RWPE2 (cell line): ENCODE results near the gene SNU13.
"Not testable (repeated sequence)": the region's sequence is repeated elsewhere in the genome, so short reads cannot be mapped to it uniquely, and the experiment has no call there.

Source experiments
- ATAC-seq: fragments of 200-7000 bp; cut with Tn5 transposase; 3 replicates; pipeline ENCODE4 v1.9.1; 2021; ENCODE audit warnings: low read depth
- DNase-seq: peaks from one replicate; pipeline ENCODE4 v3.0.0-alpha.2; 2020; ENCODE audit warnings: low spot score
- H3K27ac ChIP-seq: fragments of 450-650 bp; 2 replicates; pipeline ENCODE4 v1.5.1; 2017; ENCODE audit warnings: mild to moderate bottlenecking; ENCODE audit not compliant: poor library complexity, severe bottlenecking
- H3K27me3 ChIP-seq: fragments of 250-450 bp; sonication (Bioruptor Pico); 2 replicates; pipeline ENCODE4 v1.5.1; 2021; ENCODE audit warnings: mild to moderate bottlenecking, moderate library complexity; ENCODE audit not compliant: insufficient read depth, poor library complexity, severe bottlenecking
- H3K36me3 ChIP-seq: fragments of 250-450 bp; sonication (Bioruptor Pico); 2 replicates; pipeline ENCODE4 v1.5.1; 2020; ENCODE audit warnings: low read depth, mild to moderate bottlenecking, moderate library complexity
- H3K4me1 ChIP-seq: fragments of 250-450 bp; sonication (Bioruptor Pico); 2 replicates; pipeline ENCODE4 v1.5.1; 2021; ENCODE audit warnings: mild to moderate bottlenecking, moderate library complexity; ENCODE audit not compliant: insufficient read depth, poor library complexity, severe bottlenecking
- H3K4me3 ChIP-seq: fragments of 250-450 bp; sonication (Bioruptor Pico); 2 replicates; pipeline ENCODE4 v1.5.1; 2021; ENCODE audit warnings: mild to moderate bottlenecking, moderate library complexity; ENCODE audit not compliant: severe bottlenecking
- H3K9me3 ChIP-seq: fragments of 250-450 bp; sonication (Bioruptor Pico); 2 replicates; pipeline ENCODE4 v1.5.1; 2021; ENCODE audit warnings: mild to moderate bottlenecking, moderate library complexity; ENCODE audit not compliant: severe bottlenecking
- CTCF ChIP-seq: fragments of 450-650 bp; IDR thresholded peaks from one replicate; pipeline ENCODE4 v1.5.1; 2017; ENCODE audit warnings: mild to moderate bottlenecking, moderate library complexity; ENCODE audit not compliant: poor library complexity, severe bottlenecking

SNU13 gene

DNA sequence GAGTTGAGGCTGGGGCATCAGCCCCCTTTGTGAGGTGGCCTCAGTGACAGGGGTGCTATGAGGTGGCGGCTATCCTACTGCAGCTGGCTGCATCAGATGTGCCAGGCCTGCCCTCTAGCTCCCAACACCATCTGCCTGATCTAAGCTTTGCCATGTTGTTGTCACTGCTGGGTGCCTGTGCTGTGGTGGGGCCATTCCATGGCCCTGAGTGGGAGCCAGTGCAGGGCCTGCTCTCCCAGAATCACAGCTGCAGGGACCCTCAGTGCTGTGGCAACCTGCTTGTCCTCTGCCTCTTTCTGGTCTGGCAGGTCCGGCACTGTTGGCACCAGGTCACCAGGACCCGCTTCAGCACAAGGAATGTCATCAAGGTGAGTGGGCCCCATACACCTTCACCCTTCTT, 1.8 kb upstream of the SNU13 start:
- Histone ChIP-seq H3K27ac (no peak overlapping the region), H3K4me3 (no peak overlapping the region), H3K27me3 (no peaks in the 10 kb centered on the region), H3K4me1 (peaks cover 3% of the 10 kb centered on the region), H3K9me3 (no peaks in the 10 kb centered on the region), H3K36me3 (peaks cover 4% of the 10 kb centered on the region; the same call in 1 of the 2 replicates)
- no peak for TF ChIP-seq CTCF
- no peak for DNase-seq
- ATAC-seq: no peak

DNA sequence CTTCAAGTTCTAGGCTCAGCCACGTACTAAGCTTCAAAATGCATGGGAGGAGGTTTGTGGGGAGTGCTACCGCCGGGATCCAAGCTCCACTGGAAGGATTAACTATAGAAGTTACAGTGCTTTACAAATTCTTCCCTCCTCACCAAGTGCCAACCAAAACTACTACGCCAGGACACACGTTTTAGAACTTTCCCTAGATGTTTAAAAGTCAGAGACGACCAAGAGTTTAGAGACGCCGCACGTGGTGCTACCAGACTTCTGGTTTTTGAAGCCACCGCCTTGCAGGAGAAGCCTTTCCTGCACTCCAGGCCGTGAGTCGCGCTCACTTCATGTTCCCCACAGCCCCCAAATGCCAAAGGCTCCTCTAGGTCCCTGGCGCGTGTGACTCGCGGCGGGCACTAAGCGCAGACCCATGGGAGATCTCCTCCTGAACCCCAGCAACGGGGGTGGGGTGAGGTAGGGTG, 734 bp downstream of the SNU13 start:
- DNase-seq (no peak), ATAC-seq (peak; percentile 14; the same call in 2 of the 3 replicates)
- Histone ChIP-seq H3K4me3 (peak overlapping the region; percentile 84), H3K4me1 (peaks cover 17% of the 10 kb centered on the region), H3K27me3 (no peaks in the 10 kb centered on the region), H3K27ac (peak overlapping the region; percentile 66), H3K9me3 (no peaks in the 10 kb centered on the region), H3K36me3 (peaks cover 12% of the 10 kb centered on the region; the same call in 1 of the 2 replicates)
- TF ChIP-seq CTCF: no peak

- not testable (repeated sequence) for H3K4me3 ChIP-seq, ATAC-seq, H3K27ac ChIP-seq, H3K27me3 ChIP-seq, H3K9me3 ChIP-seq, DNase-seq
- H3K4me1 ChIP-seq: peaks cover 17% of the 10 kb centered on the region
- H3K36me3 ChIP-seq: peaks cover 16% of the 10 kb centered on the region; the same call in 1 of the 2 replicates
These were observed 1.8 kb downstream of the SNU13 start for GRCh38 chr22:41686890-41687289.

DNA sequence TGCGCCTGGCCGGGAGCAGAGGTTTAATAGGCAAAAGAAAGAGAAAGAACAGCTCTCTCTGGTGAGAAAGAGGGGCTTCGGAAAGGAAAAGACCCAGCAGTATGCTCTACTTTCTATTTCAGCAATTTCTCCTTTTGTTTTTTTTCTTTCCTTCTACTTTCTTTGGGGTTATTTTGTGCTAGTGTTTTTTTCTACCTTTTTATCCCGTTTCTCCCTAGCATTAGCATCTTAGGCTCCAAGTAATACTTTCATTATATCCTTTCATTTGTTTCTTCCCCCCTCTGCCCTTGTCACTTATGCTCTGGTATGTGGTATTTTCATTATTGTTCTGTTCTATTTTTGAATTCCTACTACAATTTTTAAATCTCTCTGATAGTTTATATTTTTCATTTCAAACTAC, 4.5 kb downstream of the SNU13 start:
- Histone ChIP-seq H3K27me3 (no peaks in the 10 kb centered on the region), H3K36me3 (peaks cover 40% of the 10 kb centered on the region), H3K9me3 (no peaks in the 10 kb centered on the region), H3K4me1 (peaks cover 25% of the 10 kb centered on the region), H3K27ac (peak overlapping the region; percentile 51), H3K4me3 (no peak overlapping the region)
- no peak for DNase-seq
- ATAC-seq: no peak
- TF ChIP-seq CTCF: no peak

DNA sequence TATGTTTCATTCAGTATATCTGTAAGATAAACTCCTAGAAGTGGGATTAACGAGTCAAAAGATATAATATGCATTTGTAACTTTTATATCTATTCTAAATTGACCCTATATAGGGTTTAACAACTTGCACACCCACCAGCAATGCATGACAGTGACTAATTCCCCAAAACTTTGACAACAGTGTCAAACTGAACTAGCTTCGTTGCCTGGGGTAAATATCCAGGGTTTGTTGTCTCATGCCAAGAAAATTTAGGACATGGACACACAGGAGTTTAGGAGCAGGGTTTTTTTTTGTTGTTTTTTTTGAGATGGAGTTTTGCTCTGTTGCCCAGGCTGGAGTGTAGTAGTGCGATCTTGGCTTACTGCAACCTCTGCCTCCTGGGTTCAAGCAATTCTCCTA, 5.1 kb downstream of the SNU13 start:
- peaks cover 25% of the 10 kb centered on the region for H3K4me1 ChIP-seq
- DNase-seq: no peak
- H3K27me3 ChIP-seq: no peaks in the 10 kb centered on the region
- no peak overlapping the region for H3K4me3 ChIP-seq
- no peak for TF ChIP-seq CTCF
- no peak for ATAC-seq
- H3K27ac ChIP-seq: peak overlapping the region; percentile 51
- H3K36me3 ChIP-seq: peaks cover 46% of the 10 kb centered on the region
- no peaks in the 10 kb centered on the region for H3K9me3 ChIP-seq
